Endothelial cell of umbilical vein (primary cell): ENCODE data around the gene C5AR1. TPM values are rescaled to one million over a fixed set of nuclear protein-coding genes. Genes with fewer than 3 reads are reported as not detected.

Experiments
- BruUV-seq: library from RNA; stranded (reverse); fragments of 400-500 nt; replicated peaks from 2 replicates; lab custom pipeline; 2021; lab: Mats Ljungman, UMichigan
- CTCF ChIA-PET: fragments of 300-600, 350-600 bp; sonication (Branson Sonifier 250); formaldehyde crosslinking; loops from one replicate; lab custom pipeline; 2021; ENCODE audit warnings: antibody characterized with exemption, inconsistent platforms; lab: Charles Lee
- POLR2A ChIA-PET: fragments of 300-600, 350-600 bp; sonication (Branson Sonifier 250); formaldehyde crosslinking; loops from one replicate; lab custom pipeline; 2021; ENCODE audit warnings: antibody characterized with exemption, inconsistent platforms; lab: Charles Lee
- DNase-seq: peaks from one replicate; pipeline ENCODE4 v3.0.0-alpha.2; 2011; ENCODE audit warnings: low read depth, low spot score
- FAIRE-seq: peaks from 2 replicates; lab custom pipeline; 2011; peaks lifted over from hg19 to GRCh38; lab: Jason Lieb, UNC
- H2AFZ ChIP-seq: 2 replicates; pipeline ENCODE4 v1.6.0; 2012; ENCODE audit warnings: low read depth, low read length, control low read depth, inconsistent platforms
- H3K27ac ChIP-seq: 2 replicates; pipeline ENCODE4 v1.5.1; 2011; ENCODE audit warnings: low read depth, mild to moderate bottlenecking, control low read depth, low read length, moderate library complexity; ENCODE audit not compliant: insufficient read depth
- H3K27me3 ChIP-seq, 2 experiments: 2 replicates each; pipeline versions ENCODE4 v1.6.0 to v1.6.1; 2011; ENCODE audit warnings: low read length in 2 of 2, mixed read lengths in 1 of 2; ENCODE audit not compliant: control insufficient read depth in 2 of 2, insufficient read depth in 2 of 2
- H3K36me3 ChIP-seq, 2 experiments: 2 replicates in 1 of 2; 3 replicates in 1 of 2; pipeline ENCODE4 v1.5.1; 2011; ENCODE audit warnings: low read length in 2 of 2, mild to moderate bottlenecking in 1 of 2, moderate library complexity in 1 of 2; ENCODE audit not compliant: control insufficient read depth in 2 of 2, insufficient read depth in 2 of 2; ENCODE audit errors: extremely low read depth in 1 of 2
- H3K4me1 ChIP-seq: 3 replicates; pipeline ENCODE4 v1.5.1; 2011; ENCODE audit warnings: mild to moderate bottlenecking, low read length; ENCODE audit not compliant: control insufficient read depth, insufficient read depth; ENCODE audit errors: extremely low read depth
- H3K4me2 ChIP-seq: 2 replicates; pipeline ENCODE4 v1.6.1; 2011; ENCODE audit warnings: low read length, control low read depth, mixed read lengths; ENCODE audit not compliant: insufficient read depth
- H3K4me3 ChIP-seq, 3 experiments: fragments of 200-600 bp in 1 of 3; sonication (generic), shearing (Covaris generic) in 1 of 3; replicated peaks in 1 of 3; 2 replicates each; pipeline ENCODE4 v1.5.1; 2011 to 2016; ENCODE audit warnings: control low read depth in 3 of 3, low read length in 3 of 3, mild to moderate bottlenecking in 2 of 3, inconsistent platforms in 1 of 3, low read depth in 1 of 3, moderate library complexity in 1 of 3; ENCODE audit not compliant: insufficient read depth in 1 of 3
- H3K79me2 ChIP-seq: 2 replicates; pipeline ENCODE4 v1.6.0; 2012; ENCODE audit warnings: low read length, inconsistent platforms; ENCODE audit not compliant: control insufficient read depth, insufficient read depth
- H3K9ac ChIP-seq: replicated peaks from 2 replicates; pipeline ENCODE3; 2011; ENCODE audit warnings: low read length, control low read depth; ENCODE audit not compliant: insufficient read depth; ENCODE audit errors: extremely low read depth
- H3K9me1 ChIP-seq: replicated peaks from 3 replicates; pipeline ENCODE4 v1.6.0; 2011; ENCODE audit warnings: mild to moderate bottlenecking, low read length; ENCODE audit not compliant: control insufficient read depth, insufficient read depth; ENCODE audit errors: extremely low read depth
- H3K9me3 ChIP-seq: replicated peaks from 2 replicates; pipeline ENCODE4 v1.5.1; 2012; ENCODE audit warnings: low read length, inconsistent platforms; ENCODE audit not compliant: control insufficient read depth, insufficient read depth
- H4K20me1 ChIP-seq: replicated peaks from 2 replicates; pipeline ENCODE3; 2011; ENCODE audit warnings: mild to moderate bottlenecking, low read length; ENCODE audit not compliant: control insufficient read depth, insufficient read depth; ENCODE audit errors: extremely low read depth
- CTCF ChIP-seq, 2 donors: IDR thresholded peaks; 1 replicate in 1 of 2; 2 replicates in 1 of 2; pipeline ENCODE4 v1.5.1; 2011; ENCODE audit warnings: low read length in 2 of 2, mild to moderate bottlenecking in 2 of 2, moderate library complexity in 2 of 2, control low read depth in 1 of 2, inconsistent platforms in 1 of 2, low read depth in 1 of 2; ENCODE audit not compliant: insufficient read depth in 1 of 2; ENCODE audit errors: extremely low read depth in 1 of 2
- EZH2 ChIP-seq: IDR thresholded peaks from 2 replicates; pipeline ENCODE4 v1.6.1; 2012; ENCODE audit warnings: borderline replicate concordance, low read depth, mild to moderate bottlenecking, moderate library complexity, low read length, inconsistent platforms; ENCODE audit not compliant: severe bottlenecking
- FOS ChIP-seq: IDR thresholded peaks from 2 replicates; pipeline ENCODE4 v1.6.1; 2011; ENCODE audit warnings: mild to moderate bottlenecking, low read length, moderate library complexity, borderline replicate concordance; ENCODE audit not compliant: insufficient read depth
- GATA2 ChIP-seq: IDR thresholded peaks from 2 replicates; pipeline ENCODE4 v1.7.0; 2011; ENCODE audit warnings: low read depth, mild to moderate bottlenecking, moderate library complexity, mixed read lengths, low read length; ENCODE audit not compliant: insufficient read length, insufficient read depth
- JUN ChIP-seq: IDR thresholded peaks from 2 replicates; pipeline ENCODE4 v1.6.1; 2011; ENCODE audit warnings: borderline replicate concordance, low read depth; ENCODE audit not compliant: insufficient read length, insufficient read depth
- MAX ChIP-seq: IDR thresholded peaks from 2 replicates; pipeline ENCODE4 v1.6.1; 2011; ENCODE audit not compliant: insufficient read depth, insufficient read length
- MYC ChIP-seq: IDR thresholded peaks from one replicate; pipeline ENCODE4 v1.6.1; 2011; ENCODE audit warnings: mild to moderate bottlenecking, low read depth, low read length
- POLR2A ChIP-seq: IDR thresholded peaks from 2 replicates; pipeline ENCODE4 v1.6.1; 2012; ENCODE audit warnings: low read depth, mild to moderate bottlenecking, control low read depth, low read length
- POLR2AphosphoS5 ChIP-seq: IDR thresholded peaks from 2 replicates; pipeline ENCODE4 v1.6.1; 2012; ENCODE audit warnings: low read depth, mild to moderate bottlenecking, control low read depth, low read length, moderate library complexity; ENCODE audit not compliant: insufficient read depth
- dilution Hi-C: fragments of 300-500 bp; cut with MboI; formaldehyde crosslinking; loops from one replicate; pipeline ENCODE4 v1.15.0; 2019; ENCODE audit warnings: low sequenced_read_pairs; ENCODE audit not compliant: extremely low pct_ligation_motif_present
- intact Hi-C: fragments of 100-400 bp; cut with micrococcal nuclease; formaldehyde crosslinking; loops from one replicate; pipeline ENCODE4 v1.10.0; 2022
- polyA plus RNA-seq, 4 experiments: library from polyadenylated mRNA; depleted of rRNA in 3 of 4; stranded (reverse) in 3 of 4; unstranded in 1 of 4; fragments of >200 nt; gene quantifications; 2 replicates each; pipeline versions ENCODE4 v1.2.1 to v1.2.3, GENCODE V29; 2011 to 2012; ENCODE audit warnings: missing spikeins in 1 of 4
- total RNA-seq: library from RNA; stranded (reverse); gene quantifications from 2 replicates; pipeline ENCODE4 v1.2.3, GENCODE V29; 2021

C5AR1 gene
- total and polyA plus RNA-seq, 2 donors (not counting 3 experiments of a cell fraction or from before 2014, with no cell fraction given): 0.11 to 0.49 TPM

- no TSS peak for BruUV-seq
- Histone ChIP-seq H3K79me2 (no peaks in the 10 kb centered on the region), H3K9me3 (no peaks in the 10 kb centered on the region), H3K9me1 (no peaks in the 10 kb centered on the region), H3K27me3 (no peaks in the 10 kb centered on the region), H3K4me3 (no peak overlapping the region), H4K20me1 (no peaks in the 10 kb centered on the region), H3K9ac (no peak overlapping the region), H3K4me1 (no peaks in the 10 kb centered on the region), H3K36me3 (no peaks in the 10 kb centered on the region), H3K4me2 (no peak overlapping the region), H3K27ac (no peak overlapping the region), H2AFZ (no peak overlapping the region)
- ChIA-PET POLR2A (no interaction called here), CTCF (interaction anchor here (1.0 to 2.5 kb wide), 4 partner anchors 10 to 45 kb away, joined by 3 to 17 read pairs (median 6); partner anchors contain the start of gene DHX34)
- dilution Hi-C loops (no loop called here), intact Hi-C loops (no loop called here)
- no peak for DNase-seq
- FAIRE-seq: no peak
- TF ChIP-seq FOS (no peak), GATA2 (no peak), MAX (no peak), POLR2A (no peak), MYC (no peak), JUN (no peak), POLR2AphosphoS5 (no peak), CTCF (IDR thresholded peaks at IDR 0.05; ENCODE audit: extremely low read depth in 1 of 2, insufficient read depth in 1 of 2, low read depth in 1 of 2, low read length in 2 of 2) (no peak), EZH2 (no peak)
These were observed 5.7 kb upstream of the C5AR1 start for GRCh38 chr19:47303966-47304365.
